GM12878 (cell line): ENCODE data around the gene SIDT1.

ENCODE experiments used
- CREB1 ChIP-seq: IDR thresholded peaks from 2 replicates; pipeline ENCODE4 v1.6.1; 2012; ENCODE audit warnings: low read depth, mild to moderate bottlenecking, inconsistent platforms
- CTCF ChIP-seq, 3 experiments: IDR thresholded peaks in 2 of 3; conservative IDR thresholded peaks in 1 of 3; 2 replicates each; pipeline ENCODE4 v1.5.1; 2011; ENCODE audit warnings: low read depth in 3 of 3, low read length in 3 of 3, mild to moderate bottlenecking in 3 of 3, control low read depth in 2 of 3, moderate library complexity in 2 of 3, inconsistent platforms in 1 of 3, mixed read lengths in 1 of 3; ENCODE audit not compliant: control insufficient read depth in 2 of 3, insufficient read depth in 1 of 3; ENCODE audit errors: extremely low read depth in 1 of 3
- EZH2 ChIP-seq: IDR thresholded peaks from 2 replicates; pipeline ENCODE4 v1.6.1; 2012; ENCODE audit warnings: low read depth, mild to moderate bottlenecking, control low read depth, inconsistent platforms, low read length, borderline replicate concordance; ENCODE audit not compliant: control insufficient read depth
- POLR2A ChIP-seq: IDR thresholded peaks from 2 replicates; pipeline ENCODE4 v1.6.1; 2011; ENCODE audit warnings: low read depth, mild to moderate bottlenecking, low read length
- USF1 ChIP-seq: IDR thresholded peaks from 2 replicates; pipeline ENCODE4 v1.6.1; 2011; ENCODE audit warnings: borderline replicate concordance, low read depth, mild to moderate bottlenecking, moderate library complexity, mixed read lengths, low read length; ENCODE audit not compliant: insufficient read depth; ENCODE audit errors: extremely low read length
- ZSCAN29 ChIP-seq: fragments of 450-650 bp; IDR thresholded peaks from 2 replicates; pipeline ENCODE4 v1.6.1; 2017; ENCODE audit warnings: mild to moderate bottlenecking, moderate library complexity

GRCh38 chr3:113585720-113586119, 53.4 kb downstream of the SIDT1 start:
- TF ChIP-seq USF1, result no peak
- no peak for TF ChIP-seq EZH2
- TF ChIP-seq POLR2A, result no peak
- TF ChIP-seq CTCF (IDR thresholded peaks at IDR 0.05 in 2 of 3, conservative IDR thresholded peaks at IDR 0.05 in 1 of 3; ENCODE audit: control insufficient read depth in 2 of 3, extremely low read depth in 1 of 3, insufficient read depth in 1 of 3, low read depth in 3 of 3, low read length in 3 of 3), result no peak
- no peak for TF ChIP-seq ZSCAN29
- no peak for TF ChIP-seq CREB1
